Neural crest cell (in vitro differentiated cells): Measurements from ENCODE around the gene CCDC182. TPM values are rescaled to one million over a fixed set of nuclear protein-coding genes. Genes with fewer than 3 reads are reported as not detected.

ENCODE experiments used
- DNase-seq: peaks from one replicate; pipeline ENCODE4 v3.0.0; 2021; ENCODE audit warnings: low read depth, mixed read lengths, low spot score
- H3K27ac Mint-ChIP-seq: one replicate; pipeline ENCODE4 v1.8.0; 2021; ENCODE audit warnings: mild to moderate bottlenecking, mixed read lengths; ENCODE audit not compliant: unreplicated experiment
- H3K27me3 Mint-ChIP-seq: 2 replicates; pipeline ENCODE4 v1.8.0; 2021; ENCODE audit warnings: low read depth, mild to moderate bottlenecking, mixed read lengths
- H3K36me3 Mint-ChIP-seq: 2 replicates; pipeline ENCODE4 v1.8.0; 2021; ENCODE audit warnings: low read depth, mild to moderate bottlenecking, mixed read lengths
- H3K4me1 Mint-ChIP-seq: 2 replicates; pipeline ENCODE4 v1.8.0; 2021; ENCODE audit warnings: mixed read lengths
- H3K4me3 Mint-ChIP-seq: one replicate; pipeline ENCODE4 v1.8.0; 2021; ENCODE audit warnings: mild to moderate bottlenecking, mixed read lengths
- H3K9me3 Mint-ChIP-seq: 2 replicates; pipeline ENCODE4 v1.8.0; 2021; ENCODE audit warnings: mixed read lengths
- CTCF ChIP-seq: fragments of 200-600 bp; sonication (generic); conservative IDR thresholded peaks from 2 replicates; pipeline ENCODE4 v1.5.0; 2021; ENCODE audit warnings: antibody characterized with exemption, mild to moderate bottlenecking
- total RNA-seq: library from RNA; stranded (reverse); gene quantifications from 2 replicates; pipeline ENCODE4 v1.2.1, GENCODE V29; 2021

Gene CCDC182
- total RNA-seq, 1 donor from 2014 or later = not detected

DNA sequence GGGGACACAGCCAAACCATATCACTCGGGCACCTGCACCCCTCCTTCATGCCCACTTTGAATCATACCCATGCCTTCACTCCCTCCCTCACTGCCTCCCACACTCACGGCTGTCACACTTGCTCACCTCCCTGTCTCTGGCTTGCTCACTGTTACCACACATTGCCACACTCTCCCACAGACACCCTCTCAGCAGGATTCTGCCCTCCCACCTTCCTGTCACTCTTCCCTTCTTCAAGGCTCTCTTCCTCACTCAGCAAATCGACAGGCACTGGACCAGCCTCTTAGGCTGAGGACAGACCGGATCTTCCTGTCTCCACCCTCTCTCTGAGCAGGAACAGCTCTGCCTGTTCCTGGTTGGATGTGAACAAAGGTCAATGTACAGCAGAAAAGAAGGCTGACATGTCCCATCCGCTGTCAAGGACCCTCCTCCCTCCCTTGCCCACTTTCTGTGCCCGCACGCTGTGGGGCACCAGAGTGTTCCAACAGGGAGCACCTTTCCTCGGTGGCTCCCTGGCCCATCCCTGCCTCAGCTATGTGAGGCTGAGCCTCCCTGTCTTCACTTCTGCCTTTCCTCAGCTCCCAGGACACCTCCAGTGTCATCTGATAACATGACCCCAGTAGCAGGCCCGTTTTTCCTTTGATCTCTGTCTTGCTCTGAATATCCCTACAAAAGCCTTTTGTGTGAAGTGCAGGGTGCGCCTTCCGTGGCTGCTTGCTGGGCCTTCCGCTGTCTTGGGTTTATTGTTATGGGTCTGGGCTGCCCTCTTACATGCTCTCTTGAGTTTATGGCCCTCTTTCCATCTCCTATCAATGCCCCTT, 47.0 kb downstream of the CCDC182 start:
- no peak overlapping the region for H3K4me3 Mint-ChIP-seq
- no peaks in the 10 kb centered on the region for H3K27me3 Mint-ChIP-seq
- peaks cover 15% of the 10 kb centered on the region for H3K36me3 Mint-ChIP-seq
- H3K9me3 Mint-ChIP-seq = peaks cover 10% of the 10 kb centered on the region
- no peak overlapping the region for H3K27ac Mint-ChIP-seq
- H3K4me1 Mint-ChIP-seq = peaks cover 22% of the 10 kb centered on the region
- no peak for TF ChIP-seq CTCF
- DNase-seq = no peak

GRCh38 chr17:57697197-57697596, 47.9 kb downstream of the CCDC182 start:
- no peak for TF ChIP-seq CTCF
- peaks cover 22% of the 10 kb centered on the region for H3K4me1 Mint-ChIP-seq
- H3K36me3 Mint-ChIP-seq = peaks cover 20% of the 10 kb centered on the region
- no peak for DNase-seq
- no peak overlapping the region for H3K27ac Mint-ChIP-seq
- H3K27me3 Mint-ChIP-seq = no peaks in the 10 kb centered on the region
- H3K9me3 Mint-ChIP-seq = peaks cover 10% of the 10 kb centered on the region
- no peak overlapping the region for H3K4me3 Mint-ChIP-seq

- no peak for DNase-seq
- Mint-ChIP-seq H3K4me3 (no peak overlapping the region), H3K9me3 (peaks cover 16% of the 10 kb centered on the region), H3K27me3 (no peaks in the 10 kb centered on the region), H3K27ac (no peak overlapping the region), H3K4me1 (peaks cover 16% of the 10 kb centered on the region), H3K36me3 (peaks cover 26% of the 10 kb centered on the region)
- TF ChIP-seq CTCF = no peak
These were observed 49.0 kb downstream of the CCDC182 start for GRCh38 chr17:57696050-57696449.

Other genes starting within 250 kb of the CCDC182 start
- gene MRPS23, start 104.7 kb upstream of the CCDC182 start, total RNA-seq = 50.0 and 63.0 TPM in 2 replicates
- 73.7 and 86.9 TPM in 2 replicates for gene CUEDC1, start 210.1 kb upstream of the CCDC182 start, total RNA-seq
- 139 and 142 TPM in 2 replicates for gene VEZF1, start 243.0 kb upstream of the CCDC182 start, total RNA-seq